ENCODE measurements around the gene PSAT1. TPM values are rescaled to one million over a fixed set of nuclear protein-coding genes. Genes with fewer than 3 reads are reported as not detected.

The PSAT1 gene
- total and polyA plus RNA-seq, 2 experiments from 2014 or later, result 120 to 149 TPM

DNA sequence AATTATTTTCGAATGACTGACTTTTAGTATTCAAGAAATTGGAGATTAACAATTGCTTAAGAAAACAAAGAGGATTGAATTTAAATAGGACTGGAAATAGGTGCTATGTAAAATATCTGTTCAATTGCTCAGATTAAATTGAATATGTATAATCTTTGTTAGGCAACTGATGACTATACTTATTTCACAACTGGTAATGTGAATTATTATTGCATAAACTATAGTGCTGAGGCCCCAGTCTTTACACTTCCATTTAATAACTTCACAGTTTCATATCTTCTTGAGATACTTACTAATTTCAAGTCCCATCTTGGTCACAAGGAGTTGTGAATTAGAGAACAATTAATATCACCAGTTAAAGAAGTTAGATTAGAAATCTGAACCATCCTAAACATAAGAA lies 44.3 kb upstream of the PSAT1 start:
- no peak overlapping the region for H3K27ac ChIP-seq
- H3K4me2 ChIP-seq, result no peak overlapping the region
- H3K27me3 ChIP-seq, result no peaks in the 10 kb centered on the region
- no peaks in the 10 kb centered on the region for H3K9me2 ChIP-seq (replicated peaks; ENCODE audit: insufficient read depth)
- no peak overlapping the region for H3K4me3 ChIP-seq
- TF ChIP-seq EZH2 (IDR thresholded peaks at IDR 0.05; ENCODE audit: borderline replicate concordance) (no peak), EZH2phosphoT487 (IDR thresholded peaks at IDR 0.05; ENCODE audit: low read depth, severe bottlenecking, unreplicated experiment) (no peak)
- TF ChIP-seq, protein P1, sequence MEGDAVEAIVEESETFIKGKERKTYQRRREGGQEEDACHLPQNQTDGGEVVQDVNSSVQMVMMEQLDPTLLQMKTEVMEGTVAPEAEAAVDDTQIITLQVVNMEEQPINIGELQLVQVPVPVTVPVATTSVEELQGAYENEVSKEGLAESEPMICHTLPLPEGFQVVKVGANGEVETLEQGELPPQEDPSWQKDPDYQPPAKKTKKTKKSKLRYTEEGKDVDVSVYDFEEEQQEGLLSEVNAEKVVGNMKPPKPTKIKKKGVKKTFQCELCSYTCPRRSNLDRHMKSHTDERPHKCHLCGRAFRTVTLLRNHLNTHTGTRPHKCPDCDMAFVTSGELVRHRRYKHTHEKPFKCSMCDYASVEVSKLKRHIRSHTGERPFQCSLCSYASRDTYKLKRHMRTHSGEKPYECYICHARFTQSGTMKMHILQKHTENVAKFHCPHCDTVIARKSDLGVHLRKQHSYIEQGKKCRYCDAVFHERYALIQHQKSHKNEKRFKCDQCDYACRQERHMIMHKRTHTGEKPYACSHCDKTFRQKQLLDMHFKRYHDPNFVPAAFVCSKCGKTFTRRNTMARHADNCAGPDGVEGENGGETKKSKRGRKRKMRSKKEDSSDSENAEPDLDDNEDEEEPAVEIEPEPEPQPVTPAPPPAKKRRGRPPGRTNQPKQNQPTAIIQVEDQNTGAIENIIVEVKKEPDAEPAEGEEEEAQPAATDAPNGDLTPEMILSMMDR (IDR thresholded peaks at IDR 0.05; ENCODE audit: poor library complexity), result no peak
- no peaks in the 10 kb centered on the region for H3K9me3 ChIP-seq (ENCODE audit: low read depth)
- WGBS (ENCODE audit: low lambda C conversion rate, missing lambda C conversion rate), result 93% methylated on average over 1 of the region's 1 CpG
- no peak overlapping the region for H2AFZ ChIP-seq
- H4K20me1 ChIP-seq (ENCODE audit: insufficient read depth, poor library complexity, severe bottlenecking), result no peaks in the 10 kb centered on the region
- H3K36me3 ChIP-seq (replicated peaks; ENCODE audit: insufficient read depth, low read depth), result no peaks in the 10 kb centered on the region
- H3K4me1 ChIP-seq (ENCODE audit: insufficient read depth), result no peaks in the 10 kb centered on the region
- H3K79me2 ChIP-seq, result no peaks in the 10 kb centered on the region
- DNase-seq (ENCODE audit: low spot score), result no peak

DNA sequence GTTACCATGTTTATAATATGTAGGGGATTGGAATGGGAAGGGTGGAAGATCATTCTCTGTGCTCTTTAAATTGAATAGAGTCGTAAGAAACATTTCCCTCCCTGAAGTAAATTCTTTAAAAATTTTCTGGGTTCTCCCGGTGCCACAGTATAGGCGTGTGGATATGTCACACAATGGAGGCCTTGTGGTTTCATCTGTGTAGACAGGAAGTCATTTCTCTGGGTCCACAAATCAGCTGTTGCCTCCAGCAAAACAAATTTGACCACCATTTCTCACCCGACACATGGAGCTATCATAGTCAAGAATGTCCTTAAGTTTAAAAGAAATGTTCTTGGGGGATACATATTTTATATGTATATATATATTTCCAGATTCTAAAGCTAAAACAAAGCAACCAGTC lies 43.6 kb upstream of the PSAT1 start:
- Histone ChIP-seq H3K4me1 (ENCODE audit: insufficient read depth) (no peaks in the 10 kb centered on the region), H3K27me3 (no peaks in the 10 kb centered on the region), H3K79me2 (no peaks in the 10 kb centered on the region), H4K20me1 (ENCODE audit: insufficient read depth, poor library complexity, severe bottlenecking) (no peaks in the 10 kb centered on the region), H3K27ac (no peak overlapping the region), H3K4me2 (no peak overlapping the region), H3K4me3 (no peak overlapping the region), H2AFZ (no peak overlapping the region), H3K36me3 (replicated peaks; ENCODE audit: insufficient read depth, low read depth) (no peaks in the 10 kb centered on the region), H3K9me3 (ENCODE audit: low read depth) (no peaks in the 10 kb centered on the region), H3K9me2 (replicated peaks; ENCODE audit: insufficient read depth) (no peaks in the 10 kb centered on the region)
- TF ChIP-seq, protein P1 (IDR thresholded peaks at IDR 0.05; ENCODE audit: poor library complexity), result no peak
- TF ChIP-seq EZH2phosphoT487 (IDR thresholded peaks at IDR 0.05; ENCODE audit: low read depth, severe bottlenecking, unreplicated experiment) (no peak), EZH2 (IDR thresholded peaks at IDR 0.05; ENCODE audit: borderline replicate concordance) (no peak)
- DNase-seq (ENCODE audit: low spot score), result no peak
- WGBS (ENCODE audit: low lambda C conversion rate, missing lambda C conversion rate), result 88% methylated on average over 4 of the region's 4 CpGs

DNA sequence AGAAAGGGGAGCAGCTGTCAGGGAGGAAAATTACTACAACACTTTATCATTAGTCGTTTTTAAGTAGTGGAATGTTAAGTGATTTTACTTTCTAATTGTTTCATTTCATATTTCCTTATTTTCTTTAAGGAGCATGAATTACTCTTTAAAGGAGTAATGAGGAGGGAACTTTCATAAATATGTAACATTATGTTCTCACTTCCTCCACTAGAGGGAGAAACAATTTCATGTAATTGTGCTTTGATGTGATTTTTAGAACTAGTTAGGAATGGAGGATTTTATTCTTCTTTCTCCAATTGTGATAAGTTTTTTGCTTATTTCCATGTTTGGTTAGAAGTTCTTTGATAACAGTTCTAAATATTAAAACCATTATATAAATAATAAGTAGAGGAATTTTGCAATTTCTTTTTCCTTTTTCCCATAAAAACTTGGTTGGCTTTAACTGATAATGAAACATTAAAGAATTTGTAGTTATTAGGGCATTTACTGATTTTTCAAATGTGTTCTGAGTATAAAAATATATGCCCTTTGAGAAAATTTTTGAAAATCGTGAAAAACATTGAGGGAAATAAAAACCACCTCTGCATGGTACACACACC lies 35.4 kb upstream of the PSAT1 start:
- H3K4me2 ChIP-seq, result no peak overlapping the region
- no peaks in the 10 kb centered on the region for H3K4me1 ChIP-seq (ENCODE audit: insufficient read depth)
- H3K27me3 ChIP-seq, result no peaks in the 10 kb centered on the region
- no peaks in the 10 kb centered on the region for H3K9me3 ChIP-seq (ENCODE audit: low read depth)
- no peaks in the 10 kb centered on the region for H3K36me3 ChIP-seq (replicated peaks; ENCODE audit: insufficient read depth, low read depth)
- no peak overlapping the region for H2AFZ ChIP-seq
- TF ChIP-seq, protein P1 (IDR thresholded peaks at IDR 0.05; ENCODE audit: poor library complexity), result peak; percentile 71
- TF ChIP-seq EZH2phosphoT487 (IDR thresholded peaks at IDR 0.05; ENCODE audit: low read depth, severe bottlenecking, unreplicated experiment) (no peak), EZH2 (IDR thresholded peaks at IDR 0.05; ENCODE audit: borderline replicate concordance) (no peak)
- no peaks in the 10 kb centered on the region for H3K9me2 ChIP-seq (replicated peaks; ENCODE audit: insufficient read depth)
- H3K4me3 ChIP-seq, result no peak overlapping the region
- H3K27ac ChIP-seq, result no peak overlapping the region
- no peaks in the 10 kb centered on the region for H4K20me1 ChIP-seq (ENCODE audit: insufficient read depth, poor library complexity, severe bottlenecking)
- no peaks in the 10 kb centered on the region for H3K79me2 ChIP-seq
- 49% methylated on average over 2 of the region's 2 CpGs for WGBS (ENCODE audit: low lambda C conversion rate, missing lambda C conversion rate)
- peak; percentile 31 for DNase-seq (ENCODE audit: low spot score)

Data from hepatocyte (in vitro differentiated cells).